ENCODE results near the gene SCP2. TPM values are rescaled to one million over a fixed set of nuclear protein-coding genes. Genes with fewer than 3 reads are reported as not detected.

Gene SCP2
- polyA plus RNA-seq, 1 donor = 287 TPM

GRCh38 chr1:53062708-53063591, 135.9 kb downstream of the SCP2 start:
- Histone ChIP-seq H3K4me1 (ENCODE audit: control insufficient read depth, insufficient read depth, low read length) (peaks cover 12% of the 10 kb centered on the region), H3K27ac (ENCODE audit: low read length) (no peak overlapping the region), H3K9me3 (ENCODE audit: control insufficient read depth, low read depth, low read length) (peaks cover 6% of the 10 kb centered on the region), H3K27me3 (ENCODE audit: control insufficient read depth, insufficient read depth, low read length) (peaks cover 37% of the 10 kb centered on the region), H3K36me3 (ENCODE audit: control insufficient read depth, insufficient read depth, low read length) (no peaks in the 10 kb centered on the region), H3K4me3 (ENCODE audit: low read length) (peak overlapping the region; percentile 52)
- no CpG with 5 or more reads among the region's 61 CpGs for WGBS (ENCODE audit: insufficient coverage, low lambda C conversion rate)
- peak in 1 of 2 donors; percentile 20 for DNase-seq

DNA sequence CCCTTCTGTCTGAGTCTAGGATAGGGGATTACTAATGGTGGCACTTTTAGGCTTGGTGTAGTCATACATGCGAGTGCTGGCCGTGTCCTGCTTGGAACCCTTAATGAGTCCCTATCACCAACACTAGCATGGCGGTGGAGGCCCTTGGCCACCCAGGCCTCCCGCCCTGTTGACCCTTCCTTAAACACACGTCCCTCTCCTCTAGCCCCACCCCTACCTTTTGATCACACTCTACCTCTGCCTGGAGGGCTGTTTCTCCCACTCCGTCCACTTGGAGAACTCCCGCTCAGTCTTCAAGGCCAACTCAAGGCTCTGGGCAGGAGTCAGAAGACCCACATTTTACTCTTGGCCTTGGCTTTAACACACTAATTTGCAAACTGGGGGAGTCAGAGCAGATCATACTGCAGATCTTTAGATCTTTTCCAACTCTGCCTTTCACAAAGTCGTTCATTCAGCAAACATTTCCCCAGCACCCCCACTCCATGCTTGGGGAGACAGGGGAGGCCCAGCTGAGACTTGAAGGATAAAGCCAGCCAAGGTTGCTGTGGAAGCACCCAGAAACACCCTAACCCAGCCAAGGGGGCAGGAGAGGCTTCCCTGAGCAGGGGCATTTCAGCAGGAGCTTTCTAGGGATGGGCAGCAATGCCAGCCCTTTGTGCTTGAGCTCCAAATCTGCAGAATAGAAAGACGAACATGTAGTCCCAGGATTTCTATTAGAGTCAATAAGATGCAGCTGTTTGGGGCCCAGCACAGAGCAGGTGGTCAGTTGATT, 136.9 kb downstream of the SCP2 start:
- no peaks in the 10 kb centered on the region for H3K36me3 ChIP-seq (ENCODE audit: control insufficient read depth, insufficient read depth, low read length)
- no peak for DNase-seq
- H3K9me3 ChIP-seq (ENCODE audit: control insufficient read depth, low read depth, low read length) = peaks cover 6% of the 10 kb centered on the region
- H3K4me1 ChIP-seq (ENCODE audit: control insufficient read depth, insufficient read depth, low read length) = peaks cover 12% of the 10 kb centered on the region
- no peak overlapping the region for H3K4me3 ChIP-seq (ENCODE audit: low read length)
- H3K27me3 ChIP-seq (ENCODE audit: control insufficient read depth, insufficient read depth, low read length) = peaks cover 37% of the 10 kb centered on the region
- H3K27ac ChIP-seq (ENCODE audit: low read length) = no peak overlapping the region
- WGBS (ENCODE audit: insufficient coverage, low lambda C conversion rate) = no CpG with 5 or more reads among the region's 9 CpGs

GRCh38 chr1:53065391-53065790, 138.3 kb downstream of the SCP2 start:
- Histone ChIP-seq H3K27me3 (ENCODE audit: control insufficient read depth, insufficient read depth, low read length) (peaks cover 33% of the 10 kb centered on the region), H3K36me3 (ENCODE audit: control insufficient read depth, insufficient read depth, low read length) (no peaks in the 10 kb centered on the region), H3K9me3 (ENCODE audit: control insufficient read depth, low read depth, low read length) (peaks cover 10% of the 10 kb centered on the region), H3K4me1 (ENCODE audit: control insufficient read depth, insufficient read depth, low read length) (peaks cover 12% of the 10 kb centered on the region), H3K4me3 (ENCODE audit: low read length) (no peak overlapping the region), H3K27ac (ENCODE audit: low read length) (no peak overlapping the region)
- no peak for DNase-seq
- WGBS (ENCODE audit: insufficient coverage, low lambda C conversion rate) = no CpG with 5 or more reads among the region's 7 CpGs

GRCh38 chr1:53066488-53066887, 139.4 kb downstream of the SCP2 start:
- H3K36me3 ChIP-seq (ENCODE audit: control insufficient read depth, insufficient read depth, low read length) = no peaks in the 10 kb centered on the region
- H3K27me3 ChIP-seq (ENCODE audit: control insufficient read depth, insufficient read depth, low read length) = peaks cover 23% of the 10 kb centered on the region
- peaks cover 10% of the 10 kb centered on the region for H3K9me3 ChIP-seq (ENCODE audit: control insufficient read depth, low read depth, low read length)
- H3K4me3 ChIP-seq (ENCODE audit: low read length) = no peak overlapping the region
- H3K27ac ChIP-seq (ENCODE audit: low read length) = no peak overlapping the region
- peaks cover 10% of the 10 kb centered on the region for H3K4me1 ChIP-seq (ENCODE audit: control insufficient read depth, insufficient read depth, low read length)
- WGBS (ENCODE audit: insufficient coverage, low lambda C conversion rate) = no CpG with 5 or more reads among the region's 6 CpGs
- DNase-seq = no peak

DNA sequence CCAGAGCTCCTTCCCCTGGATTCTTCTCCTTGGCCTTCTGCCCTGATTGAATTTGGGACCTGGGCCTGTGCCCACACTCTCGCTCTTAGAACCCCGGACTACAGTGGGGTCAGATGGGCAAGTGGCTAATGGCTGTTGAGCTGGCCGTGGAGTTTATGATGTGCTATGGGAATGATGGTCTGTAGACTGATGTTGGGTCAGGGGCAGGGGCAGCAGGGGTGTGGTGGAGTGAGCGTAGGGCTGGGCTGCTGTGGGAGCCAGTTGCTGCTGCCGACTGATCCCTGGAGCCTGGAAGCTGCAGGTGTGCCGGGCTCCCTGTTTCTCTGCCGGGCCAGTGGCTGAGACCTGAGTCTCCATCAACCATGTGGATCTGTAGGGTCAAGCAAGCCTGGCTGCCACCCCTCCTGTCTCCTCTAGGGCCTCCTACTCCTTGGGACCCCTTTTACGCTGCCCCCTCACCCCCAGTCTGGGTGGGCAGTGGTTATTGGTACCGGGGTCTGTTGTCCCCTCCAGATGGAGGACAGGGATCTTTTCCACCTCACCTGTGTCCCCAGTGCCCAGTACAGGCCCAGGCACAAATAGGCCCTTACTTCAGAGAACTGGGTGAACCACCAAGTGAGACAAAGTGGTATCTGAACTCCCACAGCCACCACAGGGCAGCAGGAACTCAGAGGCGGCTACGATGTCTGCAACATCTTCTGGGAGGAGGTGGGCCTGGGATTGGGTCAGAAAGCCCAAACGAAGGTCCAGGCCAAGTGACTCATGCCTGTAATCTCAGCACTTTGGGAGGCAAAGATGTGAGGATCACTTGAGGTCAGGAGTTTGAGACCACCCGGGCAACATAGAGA, 140.0 kb downstream of the SCP2 start:
- Histone ChIP-seq H3K9me3 (ENCODE audit: control insufficient read depth, low read depth, low read length) (peaks cover 10% of the 10 kb centered on the region), H3K36me3 (ENCODE audit: control insufficient read depth, insufficient read depth, low read length) (no peaks in the 10 kb centered on the region), H3K27me3 (ENCODE audit: control insufficient read depth, insufficient read depth, low read length) (peaks cover 19% of the 10 kb centered on the region), H3K4me1 (ENCODE audit: control insufficient read depth, insufficient read depth, low read length) (peaks cover 7% of the 10 kb centered on the region), H3K4me3 (ENCODE audit: low read length) (no peak overlapping the region), H3K27ac (ENCODE audit: low read length) (no peak overlapping the region)
- DNase-seq = no peak
- whole genome bisulfite sequencing (ENCODE audit: insufficient coverage, low lambda C conversion rate) = no CpG with 5 or more reads among the region's 13 CpGs

- Histone ChIP-seq H3K9me3 (ENCODE audit: control insufficient read depth, low read depth, low read length) (peaks cover 7% of the 10 kb centered on the region), H3K36me3 (ENCODE audit: control insufficient read depth, insufficient read depth, low read length) (no peaks in the 10 kb centered on the region), H3K4me3 (ENCODE audit: low read length) (no peak overlapping the region), H3K4me1 (ENCODE audit: control insufficient read depth, insufficient read depth, low read length) (peaks cover 4% of the 10 kb centered on the region), H3K27ac (ENCODE audit: low read length) (no peak overlapping the region), H3K27me3 (ENCODE audit: control insufficient read depth, insufficient read depth, low read length) (peaks cover 12% of the 10 kb centered on the region)
- no CpG with 5 or more reads among the region's 2 CpGs for WGBS (ENCODE audit: insufficient coverage, low lambda C conversion rate)
- no peak for DNase-seq
Measured at GRCh38 chr1:53067886-53068285, 140.8 kb downstream of the SCP2 start.

DNA sequence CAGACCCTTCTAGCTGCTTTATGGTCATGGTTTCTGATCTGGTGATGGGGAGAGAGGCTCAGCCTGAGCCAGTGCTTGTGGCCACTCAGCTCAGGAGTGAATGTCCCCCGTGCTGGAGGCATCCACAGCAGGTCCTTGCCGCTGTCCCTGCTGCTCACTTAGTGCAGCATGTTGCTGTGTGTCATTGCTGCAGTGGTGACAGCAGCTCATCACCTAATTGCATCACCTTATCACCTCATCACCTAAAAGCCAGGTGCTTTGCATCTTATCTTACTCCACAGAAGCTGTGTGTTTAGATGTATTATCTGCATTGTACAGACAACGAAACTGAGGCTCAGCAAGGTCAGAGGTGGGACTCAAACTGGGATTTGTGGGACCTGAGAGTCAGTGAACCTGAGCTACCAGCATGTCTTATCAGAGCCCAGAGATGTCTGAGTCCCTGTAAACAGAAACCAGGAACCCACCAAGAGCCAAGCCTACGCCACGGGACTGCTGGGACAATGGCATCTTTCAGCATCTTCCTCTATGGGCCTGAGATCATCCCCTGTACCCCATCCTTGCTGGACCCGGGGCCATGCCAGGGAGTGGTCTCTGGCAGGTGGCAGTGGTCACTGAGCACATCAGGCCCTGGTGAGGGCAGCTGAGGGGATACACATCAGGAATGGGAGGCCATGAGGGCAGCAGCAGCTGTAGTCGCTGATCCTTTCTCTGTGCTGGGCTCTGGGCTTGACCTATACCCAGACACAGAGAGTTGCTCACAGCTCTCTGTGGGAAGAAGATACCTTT, 141.4 kb downstream of the SCP2 start:
- no peaks in the 10 kb centered on the region for H3K36me3 ChIP-seq (ENCODE audit: control insufficient read depth, insufficient read depth, low read length)
- H3K27ac ChIP-seq (ENCODE audit: low read length) = no peak overlapping the region
- H3K4me3 ChIP-seq (ENCODE audit: low read length) = no peak overlapping the region
- WGBS (ENCODE audit: insufficient coverage, low lambda C conversion rate) = no CpG with 5 or more reads among the region's 7 CpGs
- no peaks in the 10 kb centered on the region for H3K4me1 ChIP-seq (ENCODE audit: control insufficient read depth, insufficient read depth, low read length)
- peaks cover 6% of the 10 kb centered on the region for H3K27me3 ChIP-seq (ENCODE audit: control insufficient read depth, insufficient read depth, low read length)
- peaks cover 4% of the 10 kb centered on the region for H3K9me3 ChIP-seq (ENCODE audit: control insufficient read depth, low read depth, low read length)
- DNase-seq = no peak

- Histone ChIP-seq H3K36me3 (ENCODE audit: control insufficient read depth, insufficient read depth, low read length) (no peaks in the 10 kb centered on the region), H3K4me3 (ENCODE audit: low read length) (no peak overlapping the region), H3K27ac (ENCODE audit: low read length) (no peak overlapping the region), H3K27me3 (ENCODE audit: control insufficient read depth, insufficient read depth, low read length) (no peaks in the 10 kb centered on the region), H3K4me1 (ENCODE audit: control insufficient read depth, insufficient read depth, low read length) (no peaks in the 10 kb centered on the region), H3K9me3 (ENCODE audit: control insufficient read depth, low read depth, low read length) (peaks cover 4% of the 10 kb centered on the region)
- no CpG with 5 or more reads among the region's 7 CpGs for WGBS (ENCODE audit: insufficient coverage, low lambda C conversion rate)
- no peak for DNase-seq
Measured at GRCh38 chr1:53069265-53069662, 142.2 kb downstream of the SCP2 start.

GRCh38 chr1:53069663-53070327, 142.7 kb downstream of the SCP2 start:
- no peak overlapping the region for H3K27ac ChIP-seq (ENCODE audit: low read length)
- H3K27me3 ChIP-seq (ENCODE audit: control insufficient read depth, insufficient read depth, low read length) = no peaks in the 10 kb centered on the region
- H3K4me3 ChIP-seq (ENCODE audit: low read length) = no peak overlapping the region
- WGBS (ENCODE audit: insufficient coverage, low lambda C conversion rate) = no CpG with 5 or more reads among the region's 31 CpGs
- no peaks in the 10 kb centered on the region for H3K4me1 ChIP-seq (ENCODE audit: control insufficient read depth, insufficient read depth, low read length)
- no peak for DNase-seq
- peaks cover 4% of the 10 kb centered on the region for H3K9me3 ChIP-seq (ENCODE audit: control insufficient read depth, low read depth, low read length)
- no peaks in the 10 kb centered on the region for H3K36me3 ChIP-seq (ENCODE audit: control insufficient read depth, insufficient read depth, low read length)
